HEK293 (cell line): Measurements from ENCODE around the gene MCHR1.

Experiments
- BCL11A ChIP-seq: fragments of 450-650 bp; formaldehyde crosslinking; IDR thresholded peaks from 2 replicates; pipeline ENCODE4 v1.5.1; 2016; ENCODE audit warnings: low read depth, missing biosample characterization, missing genetic modification characterization
- HOXA7 ChIP-seq: sonication (generic); formaldehyde crosslinking; IDR thresholded peaks from 2 replicates; pipeline ENCODE4 v1.8.1; 2022; ENCODE audit warnings: missing genetic modification reagents, borderline replicate concordance
- KLF17 ChIP-seq: fragments of 450-650 bp; formaldehyde crosslinking; IDR thresholded peaks from 2 replicates; pipeline ENCODE4 v1.5.1; 2016; ENCODE audit warnings: missing biosample characterization, missing genetic modification characterization
- KLF8 ChIP-seq: fragments of 450-650 bp; formaldehyde crosslinking; IDR thresholded peaks from 2 replicates; pipeline ENCODE4 v1.5.1; 2016; ENCODE audit warnings: missing biosample characterization, missing genetic modification characterization
- KLF9 ChIP-seq: fragments of 450-650 bp; formaldehyde crosslinking; IDR thresholded peaks from 2 replicates; pipeline ENCODE4 v1.5.1; 2016; ENCODE audit warnings: missing biosample characterization, missing genetic modification characterization, low read depth
- MYNN ChIP-seq: fragments of 450-650 bp; formaldehyde crosslinking; IDR thresholded peaks from 2 replicates; pipeline ENCODE4 v1.5.1; 2016; ENCODE audit warnings: missing biosample characterization, missing genetic modification characterization, borderline replicate concordance
- OVOL3 ChIP-seq: fragments of 450-650 bp; formaldehyde crosslinking; IDR thresholded peaks from 2 replicates; pipeline ENCODE4 v1.5.1; 2016; ENCODE audit warnings: missing biosample characterization, missing genetic modification characterization
- RBAK ChIP-seq: fragments of 450-650 bp; formaldehyde crosslinking; IDR thresholded peaks from 2 replicates; pipeline ENCODE4 v1.5.1; 2016; ENCODE audit warnings: missing biosample characterization, missing genetic modification characterization
- REPIN1 ChIP-seq: fragments of 450-650 bp; formaldehyde crosslinking; IDR thresholded peaks from 2 replicates; pipeline ENCODE4 v1.5.1; 2017; ENCODE audit warnings: missing biosample characterization, missing genetic modification characterization, low read depth
- SCRT1 ChIP-seq: fragments of 450-650 bp; formaldehyde crosslinking; IDR thresholded peaks from 2 replicates; pipeline ENCODE4 v1.5.1; 2016; ENCODE audit warnings: missing biosample characterization, missing genetic modification characterization, borderline replicate concordance
- SP3 ChIP-seq: fragments of 450-650 bp; formaldehyde crosslinking; IDR thresholded peaks from 2 replicates; pipeline ENCODE4 v1.5.1; 2016; ENCODE audit warnings: missing biosample characterization, missing genetic modification characterization
- TRIM28 ChIP-seq: IDR thresholded peaks from 2 replicates; pipeline ENCODE4 v1.6.1; 2011; ENCODE audit warnings: low read length, control low read depth, borderline replicate concordance
- ZBTB11 ChIP-seq: fragments of 450-650 bp; formaldehyde crosslinking; conservative IDR thresholded peaks from 2 replicates; pipeline ENCODE4 v1.5.1; 2016; ENCODE audit warnings: low read depth, missing biosample characterization, missing genetic modification characterization
- ZBTB44 ChIP-seq: fragments of 450-650 bp; IDR thresholded peaks from 2 replicates; pipeline ENCODE4 v1.5.1; 2018; ENCODE audit warnings: missing biosample characterization, mild to moderate bottlenecking, missing genetic modification characterization
- ZBTB49 ChIP-seq: fragments of 450-650 bp; formaldehyde crosslinking; IDR thresholded peaks from 2 replicates; pipeline ENCODE4 v1.5.1; 2016; ENCODE audit warnings: missing biosample characterization, missing genetic modification characterization, low read depth
- ZIC2 ChIP-seq: fragments of 450-650 bp; formaldehyde crosslinking; IDR thresholded peaks from 2 replicates; pipeline ENCODE4 v1.5.1; 2016; ENCODE audit warnings: missing biosample characterization, missing genetic modification characterization
- ZNF121 ChIP-seq: fragments of 450-650 bp; formaldehyde crosslinking; IDR thresholded peaks from 2 replicates; pipeline ENCODE4 v1.5.1; 2016; ENCODE audit warnings: missing biosample characterization, missing genetic modification characterization
- ZNF146 ChIP-seq: fragments of 450-650 bp; formaldehyde crosslinking; IDR thresholded peaks from 2 replicates; pipeline ENCODE4 v1.5.1; 2016; ENCODE audit warnings: missing biosample characterization, missing genetic modification characterization
- ZNF148 ChIP-seq: fragments of 450-650 bp; formaldehyde crosslinking; IDR thresholded peaks from 2 replicates; pipeline ENCODE4 v1.5.0; 2017; ENCODE audit warnings: missing biosample characterization, missing genetic modification characterization, borderline replicate concordance
- ZNF16 ChIP-seq: fragments of 450-650 bp; formaldehyde crosslinking; IDR thresholded peaks from 2 replicates; pipeline ENCODE4 v1.5.1; 2016; ENCODE audit warnings: low read depth, missing biosample characterization, missing genetic modification characterization
- ZNF404 ChIP-seq: fragments of 450-650 bp; formaldehyde crosslinking; IDR thresholded peaks from 2 replicates; pipeline ENCODE4 v1.5.1; 2017; ENCODE audit warnings: missing biosample characterization, missing genetic modification characterization
- ZNF629 ChIP-seq: fragments of 450-650 bp; formaldehyde crosslinking; IDR thresholded peaks from 2 replicates; pipeline ENCODE4 v1.5.1; 2017; ENCODE audit warnings: missing biosample characterization, missing genetic modification characterization
- ZNF701 ChIP-seq: fragments of 450-650 bp; formaldehyde crosslinking; IDR thresholded peaks from 2 replicates; pipeline ENCODE4 v1.5.1; 2016; ENCODE audit warnings: missing biosample characterization, missing genetic modification characterization
- ZNF747 ChIP-seq: fragments of 450-650 bp; formaldehyde crosslinking; IDR thresholded peaks from 2 replicates; pipeline ENCODE4 v1.5.1; 2016; ENCODE audit warnings: missing biosample characterization, missing genetic modification characterization
- ZNF776 ChIP-seq: fragments of 450-650 bp; formaldehyde crosslinking; IDR thresholded peaks from 2 replicates; pipeline ENCODE4 v1.5.0; 2017; ENCODE audit warnings: missing biosample characterization, missing genetic modification characterization, borderline replicate concordance
- ZNF785 ChIP-seq: fragments of 450-650 bp; formaldehyde crosslinking; IDR thresholded peaks from 2 replicates; pipeline ENCODE4 v1.5.1; 2016; ENCODE audit warnings: missing biosample characterization, missing genetic modification characterization
- ZNF792 ChIP-seq: fragments of 450-650 bp; formaldehyde crosslinking; IDR thresholded peaks from 2 replicates; pipeline ENCODE4 v1.5.1; 2016; ENCODE audit warnings: missing biosample characterization, missing genetic modification characterization

The MCHR1 gene

GRCh38 chr22:40720538-40721256, 41.4 kb downstream of the MCHR1 start (continued):
- TF ChIP-seq ZNF629 (tag by site-specific recombination) (peak; percentile 85), ZBTB11 (tag by site-specific recombination) (no peak), ZBTB49 (tag by site-specific recombination) (no peak), SCRT1 (peak; percentile 9; the same call in 1 of the 2 replicates), KLF8 (tag by site-specific recombination) (peak; percentile 77), ZNF785 (0 out of 2 replicates have a peak, but pooled peaks have one; percentile 55), KLF9 (tag by site-specific recombination) (no peak), TRIM28 (no peak), ZNF404 (tag by site-specific recombination) (no peak), ZNF776 (tag by site-specific recombination) (no peak), ZBTB44 (tag by site-specific recombination) (peak; percentile 57), RBAK (no peak), KLF17 (tag by site-specific recombination) (peak; percentile 79; the same call in 1 of the 2 replicates), ZNF16 (tag by site-specific recombination) (no peak), ZNF121 (no peak), ZIC2 (tag by site-specific recombination) (no peak), ZNF792 (tag by site-specific recombination) (no peak), ZNF148 (no peak), ZNF146 (tag by site-specific recombination) (no peak), REPIN1 (tag by site-specific recombination) (no peak), OVOL3 (tag by site-specific recombination) (0 out of 2 replicates have a peak, but pooled peaks have one; percentile 49), ZNF701 (tag by site-specific recombination) (no peak), HOXA7 (no peak), BCL11A (tag by site-specific recombination) (peak; percentile 84; the same call in 1 of the 2 replicates), ZNF747 (tag by site-specific recombination) (no peak), SP3 (tag by site-specific recombination) (peak; percentile 15; the same call in 1 of the 2 replicates), MYNN (tag by site-specific recombination) (no peak)
